ACC112 (cell line): Measurements from ENCODE around the gene IMP4.

ENCODE experiments used
- H2AFZ ChIP-seq: fragments of 200-600 bp; sonication (generic); one replicate; pipeline ENCODE4 v1.6.0; 2017; ENCODE audit warnings: antibody characterized with exemption, low read length; ENCODE audit not compliant: unreplicated experiment
- H3K27ac ChIP-seq: fragments of 200-600 bp; sonication (generic); 2 replicates; pipeline ENCODE4 v1.5.1; 2014; ENCODE audit warnings: low read depth, mild to moderate bottlenecking, antibody characterized with exemption, low read length, moderate library complexity
- H3K27me3 ChIP-seq: fragments of 200-600 bp; sonication (generic); 2 replicates; pipeline ENCODE4 v1.6.1; 2014; ENCODE audit warnings: mild to moderate bottlenecking, antibody characterized with exemption, low read length, moderate library complexity, mixed read lengths; ENCODE audit not compliant: insufficient read depth
- H3K36me3 ChIP-seq: fragments of 200-600 bp; sonication (generic); 2 replicates; pipeline ENCODE4 v1.6.1; 2016; ENCODE audit warnings: mild to moderate bottlenecking, antibody characterized with exemption, low read length, moderate library complexity, mixed read lengths; ENCODE audit not compliant: insufficient read depth
- H3K4me1 ChIP-seq: fragments of 200-600 bp; sonication (generic); one replicate; pipeline ENCODE4 v1.6.1; 2016; ENCODE audit warnings: low read length, mixed read lengths; ENCODE audit not compliant: insufficient read depth, unreplicated experiment, control insufficient read depth
- H3K4me3 ChIP-seq: fragments of 200-600 bp; sonication (generic); 2 replicates; pipeline ENCODE4 v1.5.1; 2014; ENCODE audit warnings: mild to moderate bottlenecking, low read depth, low read length
- H3K79me2 ChIP-seq: fragments of 200-600 bp; sonication (generic); one replicate; pipeline ENCODE4 v1.6.0; 2016; ENCODE audit warnings: low read length; ENCODE audit not compliant: control insufficient read depth, unreplicated experiment, insufficient read depth

IMP4 gene

DNA sequence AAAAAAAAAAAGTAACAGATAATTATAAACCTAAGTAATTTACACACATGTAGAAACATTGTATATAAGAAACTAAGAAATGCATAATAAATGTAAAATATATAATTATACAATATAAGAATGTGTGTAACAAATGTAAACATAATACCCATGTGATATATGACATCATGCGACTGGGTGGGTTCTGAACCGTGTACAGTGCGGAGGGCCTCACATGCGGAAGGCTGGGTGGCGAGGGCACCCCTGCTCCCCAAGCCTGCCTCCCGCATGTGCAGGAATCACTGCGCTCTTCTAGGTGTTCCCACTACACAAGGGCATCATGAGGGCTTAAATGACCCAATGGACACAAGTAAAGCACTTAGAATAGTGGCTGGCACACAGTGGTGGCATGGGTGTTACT, 15.2 kb downstream of the IMP4 start:
- no peaks in the 10 kb centered on the region for H3K36me3 ChIP-seq
- H3K79me2 ChIP-seq: no peaks in the 10 kb centered on the region
- no peaks in the 10 kb centered on the region for H3K27me3 ChIP-seq
- peaks cover 8% of the 10 kb centered on the region for H3K4me1 ChIP-seq
- H3K4me3 ChIP-seq: no peak overlapping the region
- H2AFZ ChIP-seq: no peak overlapping the region
- no peak overlapping the region for H3K27ac ChIP-seq

DNA sequence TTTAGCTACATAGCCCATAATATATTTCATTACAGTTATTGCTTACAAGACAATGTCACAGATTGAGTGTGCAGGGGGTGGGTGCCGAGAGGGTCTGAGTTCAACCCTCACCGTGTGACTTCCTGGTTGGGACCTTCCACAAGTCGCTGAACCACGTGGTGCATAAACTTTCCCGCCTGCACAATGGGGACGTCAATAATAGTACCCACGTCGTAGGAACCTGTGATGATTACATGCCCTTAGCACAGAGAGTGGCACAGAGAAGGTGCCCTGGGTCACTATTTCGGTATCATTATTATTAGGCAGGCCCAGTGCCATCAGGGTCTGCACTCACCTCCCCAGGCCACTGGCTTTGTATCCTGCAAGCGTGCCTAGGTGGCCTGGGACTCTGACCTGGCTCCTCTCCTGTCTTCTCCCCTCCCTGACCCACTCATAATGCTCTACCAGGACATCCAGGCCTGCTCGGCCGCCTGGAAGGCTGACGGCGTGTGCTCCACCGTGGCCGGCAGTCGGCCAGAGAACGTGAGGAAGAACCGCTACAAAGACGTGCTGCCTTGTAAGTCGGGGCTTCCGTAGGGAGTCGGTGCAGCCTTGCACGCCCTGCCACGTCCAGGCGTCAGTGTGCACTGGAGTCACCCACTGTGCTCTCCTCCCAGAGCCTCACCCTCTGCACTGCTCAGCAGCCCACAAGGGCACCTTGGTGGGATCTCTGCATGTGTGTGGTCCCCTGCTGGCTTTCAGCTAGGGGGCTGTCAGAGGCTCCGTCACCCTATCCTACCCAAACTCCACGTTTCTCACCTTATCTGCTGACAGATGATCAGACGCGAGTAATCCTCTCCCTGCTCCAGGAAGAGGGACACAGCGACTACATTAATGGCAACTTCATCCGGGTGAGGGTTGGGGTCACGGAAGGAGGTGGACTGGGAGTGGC, 16.0 kb downstream of the IMP4 start:
- Histone ChIP-seq H3K79me2 (no peaks in the 10 kb centered on the region), H3K27ac (no peak overlapping the region), H2AFZ (no peak overlapping the region), H3K36me3 (no peaks in the 10 kb centered on the region), H3K4me1 (peaks cover 8% of the 10 kb centered on the region), H3K27me3 (no peaks in the 10 kb centered on the region), H3K4me3 (no peak overlapping the region)

DNA sequence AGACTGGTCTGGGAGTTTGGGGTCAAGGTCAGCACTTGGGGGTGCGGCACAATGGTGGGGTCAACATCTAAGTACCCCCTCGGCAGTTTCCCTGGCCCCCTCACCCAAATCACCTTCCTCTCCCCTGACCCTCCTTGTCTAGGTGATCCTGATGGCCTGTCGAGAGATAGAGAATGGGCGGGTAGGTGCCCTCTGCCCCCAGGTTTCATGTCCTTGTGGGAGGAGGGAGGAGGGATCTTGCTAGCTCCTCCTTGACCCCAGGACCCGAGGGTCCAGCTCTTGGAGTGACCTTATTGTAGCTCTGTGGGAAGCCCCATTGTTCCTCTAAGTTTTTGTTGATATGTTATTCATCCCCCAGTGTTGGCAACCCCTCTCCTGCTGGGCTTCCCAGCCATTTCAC, 16.8 kb downstream of the IMP4 start:
- H3K4me1 ChIP-seq: peaks cover 6% of the 10 kb centered on the region
- no peaks in the 10 kb centered on the region for H3K27me3 ChIP-seq
- no peak overlapping the region for H2AFZ ChIP-seq
- H3K79me2 ChIP-seq: no peaks in the 10 kb centered on the region
- no peak overlapping the region for H3K27ac ChIP-seq
- H3K4me3 ChIP-seq: no peak overlapping the region
- H3K36me3 ChIP-seq: no peaks in the 10 kb centered on the region

DNA sequence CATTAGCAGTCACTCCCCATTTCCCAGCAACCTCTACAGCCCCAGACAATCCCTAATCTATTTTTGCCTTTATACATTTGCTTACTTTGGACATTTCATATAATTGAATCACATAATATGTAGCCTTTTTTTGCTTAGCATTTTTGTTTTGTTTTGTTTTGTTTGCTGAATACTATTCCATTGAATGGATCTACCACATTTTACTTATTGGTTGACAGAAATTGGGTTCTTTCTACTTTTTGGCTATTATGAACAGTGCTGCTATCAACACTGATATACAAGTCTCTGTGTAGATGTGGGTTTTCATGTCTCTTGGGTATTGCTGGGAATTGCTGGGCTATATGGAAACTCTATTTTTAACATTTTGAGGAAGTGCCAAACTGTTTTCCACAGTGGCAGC, 20.8 kb downstream of the IMP4 start:
- Histone ChIP-seq H3K27me3 (no peaks in the 10 kb centered on the region), H3K36me3 (no peaks in the 10 kb centered on the region), H2AFZ (no peak overlapping the region), H3K27ac (no peak overlapping the region), H3K79me2 (no peaks in the 10 kb centered on the region), H3K4me3 (no peak overlapping the region), H3K4me1 (no peaks in the 10 kb centered on the region)

DNA sequence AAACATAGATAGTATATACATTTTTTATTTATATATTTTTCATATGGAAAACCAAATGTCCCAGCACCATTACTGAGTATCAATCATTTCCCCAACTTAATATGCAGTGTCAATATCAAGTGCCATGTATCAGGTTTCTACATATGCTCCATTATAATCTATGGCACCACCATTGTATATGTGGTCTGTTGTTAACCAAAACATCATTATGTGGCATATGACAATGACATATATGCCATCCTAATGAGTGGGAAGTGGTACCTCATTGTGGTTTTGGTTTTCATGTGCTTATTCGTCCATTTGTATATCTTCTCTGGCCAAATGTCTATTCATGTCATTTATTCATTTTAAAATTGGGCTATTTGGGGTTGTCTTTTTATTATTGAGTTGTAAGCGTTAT, 22.4 kb downstream of the IMP4 start:
- H3K27me3 ChIP-seq: no peaks in the 10 kb centered on the region

DNA sequence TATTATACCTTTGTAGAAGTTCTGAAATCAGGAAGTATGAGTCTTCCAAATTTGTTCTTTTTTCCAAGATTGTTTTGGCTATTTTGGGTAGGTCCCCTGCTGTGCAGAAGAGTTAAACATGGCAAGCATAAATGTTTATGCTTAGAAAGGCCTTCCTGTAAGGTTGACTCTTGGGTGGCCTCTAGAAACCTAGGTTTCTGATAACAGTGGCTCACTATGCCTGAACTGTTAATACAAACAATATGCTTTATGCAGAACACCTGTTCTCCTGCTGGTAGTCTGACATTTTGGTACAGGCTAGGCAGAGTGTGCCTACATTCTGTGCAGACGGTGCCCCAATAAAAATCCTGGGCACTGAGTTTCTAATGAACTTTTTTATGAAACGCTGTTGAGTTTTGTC, 23.3 kb downstream of the IMP4 start:
- no peak overlapping the region for H3K4me3 ChIP-seq
- H3K27me3 ChIP-seq: no peaks in the 10 kb centered on the region
- no peaks in the 10 kb centered on the region for H3K79me2 ChIP-seq
- no peaks in the 10 kb centered on the region for H3K36me3 ChIP-seq
- no peaks in the 10 kb centered on the region for H3K4me1 ChIP-seq
- no peak overlapping the region for H3K27ac ChIP-seq
- H2AFZ ChIP-seq: no peak overlapping the region

More for the DNA sequence above, 22.4 kb downstream of the IMP4 start:
- H3K27ac ChIP-seq: no peak overlapping the region
- H3K79me2 ChIP-seq: no peaks in the 10 kb centered on the region
- H3K4me1 ChIP-seq: no peaks in the 10 kb centered on the region
- no peak overlapping the region for H3K4me3 ChIP-seq
- H2AFZ ChIP-seq: no peak overlapping the region
- no peaks in the 10 kb centered on the region for H3K36me3 ChIP-seq

DNA sequence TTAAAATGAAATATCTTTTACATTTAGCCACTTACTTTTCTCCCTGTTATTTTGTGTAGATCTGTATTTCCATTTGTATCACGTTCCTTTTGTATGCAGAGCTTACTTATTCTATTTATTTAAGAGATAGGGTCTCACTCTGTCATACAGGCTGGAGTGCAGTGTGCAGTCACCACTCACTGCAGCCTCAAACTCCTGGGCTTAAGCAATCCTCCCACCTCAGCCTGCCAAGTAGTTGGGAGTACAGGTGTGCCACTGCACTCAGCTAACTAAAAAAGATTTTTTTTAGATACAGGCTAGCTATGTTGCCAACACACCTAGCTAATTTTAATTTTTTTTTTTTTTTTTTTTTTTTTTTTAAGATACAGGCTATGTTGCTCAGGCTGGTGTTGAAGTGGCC, 24.0 kb downstream of the IMP4 start:
- peaks cover 6% of the 10 kb centered on the region for H3K79me2 ChIP-seq
- no peaks in the 10 kb centered on the region for H3K27me3 ChIP-seq
- no peak overlapping the region for H3K4me3 ChIP-seq
- H2AFZ ChIP-seq: no peak overlapping the region
- H3K27ac ChIP-seq: no peak overlapping the region
- H3K36me3 ChIP-seq: no peaks in the 10 kb centered on the region
- peaks cover 7% of the 10 kb centered on the region for H3K4me1 ChIP-seq

DNA sequence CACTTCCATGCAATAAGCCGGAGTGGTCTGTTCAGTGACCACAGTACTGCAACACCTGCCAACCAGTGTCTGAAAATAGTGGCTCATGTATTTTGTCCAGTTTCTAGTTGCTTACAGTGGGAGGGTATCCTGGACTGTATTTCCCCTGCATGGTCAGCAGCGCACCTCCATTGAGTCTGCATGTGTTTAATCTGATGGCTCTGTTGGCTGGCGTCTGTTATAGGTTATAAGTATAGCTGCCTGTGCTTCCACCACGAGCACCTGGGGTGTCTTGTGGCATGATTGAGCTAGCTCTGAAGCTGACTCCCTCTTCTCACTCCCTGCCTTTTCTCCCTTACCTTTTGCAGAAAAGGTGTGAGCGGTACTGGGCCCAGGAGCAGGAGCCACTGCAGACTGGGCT, 26.1 kb downstream of the IMP4 start:
- Histone ChIP-seq H3K4me1 (peaks cover 13% of the 10 kb centered on the region), H3K27me3 (no peaks in the 10 kb centered on the region), H3K27ac (no peak overlapping the region), H3K36me3 (no peaks in the 10 kb centered on the region), H3K79me2 (peaks cover 19% of the 10 kb centered on the region), H3K4me3 (no peak overlapping the region), H2AFZ (no peak overlapping the region)

DNA sequence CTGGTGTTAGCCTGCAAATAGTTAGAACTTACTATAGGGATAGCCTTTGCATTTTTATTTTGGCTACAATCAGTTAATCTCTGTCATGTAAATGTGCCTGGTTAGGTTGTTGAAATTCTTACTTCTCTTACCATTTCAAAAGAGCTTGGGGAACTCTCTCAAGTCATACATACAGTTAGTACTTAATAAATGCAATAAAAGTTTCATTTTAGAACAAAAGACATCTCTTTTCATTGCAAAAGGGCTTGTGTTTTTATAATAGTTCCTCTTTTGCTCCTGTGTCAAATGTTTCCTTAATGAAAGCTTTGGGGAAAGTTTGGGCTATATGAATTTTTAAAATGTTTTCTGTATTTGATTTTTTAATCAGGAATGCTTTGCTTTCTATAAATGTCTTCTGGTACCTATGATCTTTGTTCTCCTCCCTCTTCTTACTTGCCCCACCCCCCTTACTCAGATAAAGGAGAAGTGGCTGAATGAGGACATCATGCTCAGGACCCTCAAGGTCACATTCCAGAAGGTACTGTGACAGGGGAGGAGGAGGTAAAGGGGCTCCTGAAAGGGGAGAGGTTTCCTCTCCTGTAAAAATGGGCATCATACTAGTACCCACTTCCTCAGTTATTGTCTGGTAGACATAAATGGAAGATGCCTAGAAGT, 26.7 kb downstream of the IMP4 start:
- H3K36me3 ChIP-seq: no peaks in the 10 kb centered on the region
- H3K4me1 ChIP-seq: peaks cover 14% of the 10 kb centered on the region
- no peak overlapping the region for H2AFZ ChIP-seq
- no peaks in the 10 kb centered on the region for H3K27me3 ChIP-seq
- no peak overlapping the region for H3K27ac ChIP-seq
- no peak overlapping the region for H3K4me3 ChIP-seq
- peaks cover 25% of the 10 kb centered on the region for H3K79me2 ChIP-seq

DNA sequence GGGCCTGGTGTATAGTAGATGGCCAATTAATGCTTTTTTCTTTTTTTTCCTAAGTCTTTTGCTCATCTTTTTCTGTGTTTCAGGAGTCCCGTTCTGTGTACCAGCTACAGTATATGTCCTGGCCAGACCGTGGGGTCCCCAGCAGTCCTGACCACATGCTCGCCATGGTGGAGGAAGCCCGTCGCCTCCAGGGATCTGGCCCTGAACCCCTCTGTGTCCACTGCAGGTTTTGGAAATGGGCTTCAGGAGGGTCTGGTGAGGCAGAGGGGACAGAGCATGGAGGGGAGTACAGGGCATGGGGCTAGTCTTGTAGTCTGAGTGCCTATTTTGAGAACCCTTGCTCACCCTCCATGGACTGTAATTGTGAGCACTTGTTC, 27.3 kb downstream of the IMP4 start:
- no peak overlapping the region for H3K4me3 ChIP-seq
- peaks cover 25% of the 10 kb centered on the region for H3K79me2 ChIP-seq
- H3K36me3 ChIP-seq: no peaks in the 10 kb centered on the region
- H2AFZ ChIP-seq: no peak overlapping the region
- H3K4me1 ChIP-seq: peaks cover 19% of the 10 kb centered on the region
- H3K27ac ChIP-seq: no peak overlapping the region
- no peaks in the 10 kb centered on the region for H3K27me3 ChIP-seq

DNA sequence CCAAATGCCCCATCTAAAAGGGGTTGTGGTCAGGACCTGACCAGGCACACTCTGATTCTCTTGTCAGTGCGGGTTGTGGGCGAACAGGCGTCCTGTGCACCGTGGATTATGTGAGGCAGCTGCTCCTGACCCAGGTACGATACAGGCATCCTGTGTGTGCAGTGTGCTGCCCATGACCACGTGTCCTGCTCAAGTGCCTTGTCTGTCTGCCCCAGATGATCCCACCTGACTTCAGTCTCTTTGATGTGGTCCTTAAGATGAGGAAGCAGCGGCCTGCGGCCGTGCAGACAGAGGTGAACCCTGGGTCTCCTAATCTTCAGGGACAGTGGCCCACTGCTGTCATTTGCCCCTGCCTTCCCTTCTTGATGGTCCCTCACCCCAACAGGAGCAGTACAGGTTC, 27.8 kb downstream of the IMP4 start:
- Histone ChIP-seq H3K27me3 (no peaks in the 10 kb centered on the region), H3K79me2 (peaks cover 27% of the 10 kb centered on the region), H3K4me1 (peaks cover 22% of the 10 kb centered on the region), H2AFZ (no peak overlapping the region), H3K36me3 (0 out of 2 replicates have a peak, but pooled peaks cover 2% of the 10 kb centered on the region), H3K4me3 (no peak overlapping the region), H3K27ac (no peak overlapping the region)
